A549 (cell line): ENCODE data around the gene WNT3A. TPM values are rescaled to one million over a fixed set of nuclear protein-coding genes. Genes with fewer than 3 reads are reported as not detected.

Source experiments
- BHLHE40 ChIP-seq: IDR thresholded peaks from 2 replicates; pipeline ENCODE4 v1.6.1; 2012; ENCODE audit warnings: low read depth, low read length, inconsistent platforms
- CBX2 ChIP-seq: fragments of 200-600 bp; sonication (generic); IDR thresholded peaks from 2 replicates; pipeline ENCODE4 v1.6.1; 2016; ENCODE audit warnings: low read depth, mild to moderate bottlenecking, borderline replicate concordance
- CEBPB ChIP-seq, 2 experiments: fragments of >200 bp in 1 of 2; sonication (Bioruptor Twin) in 1 of 2; formaldehyde crosslinking in 1 of 2; IDR thresholded peaks; 2 replicates each; pipeline ENCODE4 v1.6.1; 2012 to 2016
- EHMT2 ChIP-seq: fragments of 200-600 bp; sonication (generic); IDR thresholded peaks from 2 replicates; pipeline ENCODE4 v1.6.1; 2016; ENCODE audit warnings: antibody characterized with exemption, low read depth, mild to moderate bottlenecking, moderate library complexity
- FOSB ChIP-seq: fragments of 250-450 bp; sonication (Bioruptor Pico); IDR thresholded peaks from 2 replicates; pipeline ENCODE4 v1.5.0; 2020; ENCODE audit warnings: mild to moderate bottlenecking, moderate library complexity
- FOXS1 ChIP-seq: fragments of 250-450 bp; sonication (Bioruptor Pico); IDR thresholded peaks from 2 replicates; pipeline ENCODE4 v1.5.0; 2020; ENCODE audit warnings: mild to moderate bottlenecking, moderate library complexity
- HDAC2 ChIP-seq: fragments of 200-600 bp; sonication (generic); IDR thresholded peaks from 2 replicates; pipeline ENCODE4 v1.6.1; 2016
- HOXB13 ChIP-seq: fragments of 250-450 bp; sonication (Bioruptor Pico); IDR thresholded peaks from 2 replicates; pipeline ENCODE4 v1.5.0; 2020; ENCODE audit warnings: low read depth, mild to moderate bottlenecking, moderate library complexity
- HOXB5 ChIP-seq: fragments of 250-450 bp; sonication (Bioruptor Pico); IDR thresholded peaks from 2 replicates; pipeline ENCODE4 v1.5.0; 2020; ENCODE audit warnings: mild to moderate bottlenecking, moderate library complexity
- JUN ChIP-seq, 2 experiments: fragments of >200 bp; sonication (Bioruptor Twin); formaldehyde crosslinking; IDR thresholded peaks; 2 replicates in 1 of 2; 3 replicates in 1 of 2; pipeline ENCODE4 v1.6.1; 2016 to 2017
- JUNB ChIP-seq: fragments of >200 bp; sonication (Bioruptor Twin); formaldehyde crosslinking; IDR thresholded peaks from 2 replicates; pipeline ENCODE4 v1.6.1; 2016
- MAZ ChIP-seq: fragments of 150-350 bp; IDR thresholded peaks from 2 replicates; pipeline ENCODE4 v1.6.1; 2014; ENCODE audit warnings: antibody characterized with exemption, low read depth, low read length, borderline replicate concordance
- NPAS2 ChIP-seq: fragments of 250-450 bp; sonication (Bioruptor Pico); IDR thresholded peaks from 2 replicates; pipeline ENCODE4 v1.8.0; 2022; ENCODE audit warnings: mild to moderate bottlenecking, moderate library complexity, borderline replicate concordance
- NR3C1 ChIP-seq: fragments of >200 bp; sonication (Bioruptor Twin); formaldehyde crosslinking; IDR thresholded peaks from 3 replicates; pipeline ENCODE4 v1.6.1; 2017
- RARB ChIP-seq: fragments of 250-450 bp; sonication (Bioruptor Pico); IDR thresholded peaks from 2 replicates; pipeline ENCODE4 v1.8.0; 2021; ENCODE audit warnings: mild to moderate bottlenecking, moderate library complexity
- RFX5 ChIP-seq: fragments of 450-650 bp; IDR thresholded peaks from 2 replicates; pipeline ENCODE4 v1.7.1; 2014; ENCODE audit warnings: antibody characterized with exemption, mild to moderate bottlenecking, moderate library complexity
- RNF2 ChIP-seq: fragments of 200-600 bp; sonication (generic); IDR thresholded peaks from 2 replicates; pipeline ENCODE4 v1.6.1; 2016; ENCODE audit warnings: low read depth, mild to moderate bottlenecking, antibody characterized with exemption, moderate library complexity, borderline replicate concordance
- TFCP2L1 ChIP-seq: fragments of 250-450 bp; sonication (Bioruptor Pico); IDR thresholded peaks from 2 replicates; pipeline ENCODE4 v1.5.0; 2021; ENCODE audit warnings: mild to moderate bottlenecking
- TP53 ChIP-seq: fragments of 250-450 bp; sonication (Bioruptor Pico); IDR thresholded peaks from 2 replicates; pipeline ENCODE4 v1.5.0; 2021; ENCODE audit warnings: mild to moderate bottlenecking, moderate library complexity
- ZNF302 ChIP-seq: fragments of 250-450 bp; sonication (Bioruptor Pico); IDR thresholded peaks from 2 replicates; pipeline ENCODE4 v1.9.0; 2021; ENCODE audit warnings: inconsistent platforms, mild to moderate bottlenecking, moderate library complexity
- polyA plus RNA-seq, 4 experiments: library from polyadenylated mRNA; depleted of rRNA in 3 of 4; stranded (reverse); fragments of >200 nt; fragmentation: RNase III in 1 of 4; extraction: RNeasy Plus Mini Kit Qiagen cat#74134 plus additional on column Dnase treatment in 1 of 4; gene quantifications; 2 replicates in 3 of 4; 3 replicates in 1 of 4; pipeline ENCODE4 v1.2.3, GENCODE V29; 2011 to 2017
- TF ChIP-seq, protein P1 (sequence below): fragments of >200 bp; sonication (Bioruptor Twin); formaldehyde crosslinking; IDR thresholded peaks from 3 replicates; pipeline ENCODE4 v1.6.1; 2016
- TF ChIP-seq, protein P2 (sequence below): IDR thresholded peaks from 2 replicates; pipeline ENCODE4 v1.6.1; 2012
- TF ChIP-seq, protein P3 (sequence below): fragments of 450-650 bp; IDR thresholded peaks from 2 replicates; pipeline ENCODE4 v1.6.1; 2014; ENCODE audit warnings: antibody characterized with exemption
- TF ChIP-seq, protein P4 (sequence below): fragments of 250-450 bp; sonication (Bioruptor Pico); IDR thresholded peaks from 2 replicates; pipeline ENCODE4 v1.5.0; 2021; ENCODE audit warnings: mild to moderate bottlenecking, moderate library complexity, borderline replicate concordance

WNT3A gene
- polyA plus RNA-seq, 2 of the 4 experiments (the other 2 are of a cell fraction) = not detected

DNA sequence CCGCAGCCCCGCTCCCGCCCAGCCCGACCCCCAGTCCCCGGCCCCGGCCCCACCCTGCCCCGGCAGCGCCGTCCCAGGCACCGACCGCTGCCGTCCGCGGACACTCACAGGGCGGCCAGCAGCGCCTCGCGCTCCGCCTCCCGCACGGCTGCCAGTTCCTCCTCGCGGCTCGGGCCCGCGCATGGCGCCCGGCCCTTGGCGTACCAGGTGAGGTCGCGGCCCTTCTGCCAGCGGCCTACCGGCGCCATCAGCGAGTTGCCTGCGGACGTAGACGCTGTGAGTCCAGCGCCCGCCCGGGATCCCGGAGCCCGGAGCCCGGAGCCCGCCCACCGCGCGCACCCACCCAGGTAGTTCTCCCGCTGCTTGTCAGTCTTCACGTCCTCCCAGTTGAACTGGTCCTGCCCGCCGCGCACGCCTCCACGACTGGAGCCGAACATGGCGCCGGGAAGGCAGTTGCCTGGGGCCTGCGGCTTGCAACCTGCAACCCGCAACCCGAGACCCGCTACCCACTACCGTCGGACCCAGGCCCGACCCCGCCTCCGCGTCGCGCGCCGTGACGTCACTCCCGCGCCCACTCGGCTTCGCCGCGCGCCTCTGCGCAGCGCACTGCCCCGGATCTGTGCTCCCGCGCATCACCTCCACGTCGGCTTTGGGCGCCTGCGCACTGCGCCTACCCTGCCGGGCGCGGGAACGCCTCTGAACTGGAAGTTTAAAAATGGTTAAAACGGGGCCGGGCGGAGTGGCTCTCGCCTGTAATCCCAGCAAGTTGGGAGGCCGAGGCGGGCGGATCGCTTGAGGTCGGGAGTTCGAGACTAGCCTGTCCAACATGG is 96.2 kb downstream of the WNT3A start, which contains the start of gene C1orf35 (continued):
- TF ChIP-seq RARB (CRISPR knock-in tag) (no peak), RNF2 (no peak), RFX5 (peak; percentile 55; the same call in 1 of the 2 replicates), HOXB13 (CRISPR knock-in tag) (no peak), HDAC2 (no peak), FOSB (no peak), NPAS2 (CRISPR knock-in tag) (no peak), TP53 (CRISPR knock-in tag) (no peak), CBX2 (no peak), ZNF302 (CRISPR knock-in tag) (no peak), JUN (IDR thresholded peaks at IDR 0.05) (peak; percentile 64 to 87; a peak in 2 of 5 replicates), JUNB (no peak), FOXS1 (CRISPR knock-in tag) (no peak), MAZ (no peak), TFCP2L1 (CRISPR knock-in tag) (peak; percentile 90; the same call in 1 of the 2 replicates), HOXB5 (CRISPR knock-in tag) (no peak), BHLHE40 (no peak), CEBPB (IDR thresholded peaks at IDR 0.05) (no peak), NR3C1 (no peak), EHMT2 (no peak)
- TF ChIP-seq, protein P1, sequence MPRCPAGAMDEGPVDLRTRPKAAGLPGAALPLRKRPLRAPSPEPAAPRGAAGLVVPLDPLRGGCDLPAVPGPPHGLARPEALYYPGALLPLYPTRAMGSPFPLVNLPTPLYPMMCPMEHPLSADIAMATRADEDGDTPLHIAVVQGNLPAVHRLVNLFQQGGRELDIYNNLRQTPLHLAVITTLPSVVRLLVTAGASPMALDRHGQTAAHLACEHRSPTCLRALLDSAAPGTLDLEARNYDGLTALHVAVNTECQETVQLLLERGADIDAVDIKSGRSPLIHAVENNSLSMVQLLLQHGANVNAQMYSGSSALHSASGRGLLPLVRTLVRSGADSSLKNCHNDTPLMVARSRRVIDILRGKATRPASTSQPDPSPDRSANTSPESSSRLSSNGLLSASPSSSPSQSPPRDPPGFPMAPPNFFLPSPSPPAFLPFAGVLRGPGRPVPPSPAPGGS = peak; percentile 53; the same call in 1 of the 3 replicates
- TF ChIP-seq, protein P2, sequence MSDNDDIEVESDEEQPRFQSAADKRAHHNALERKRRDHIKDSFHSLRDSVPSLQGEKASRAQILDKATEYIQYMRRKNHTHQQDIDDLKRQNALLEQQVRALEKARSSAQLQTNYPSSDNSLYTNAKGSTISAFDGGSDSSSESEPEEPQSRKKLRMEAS = peak; percentile 94
- TF ChIP-seq, protein P3, sequence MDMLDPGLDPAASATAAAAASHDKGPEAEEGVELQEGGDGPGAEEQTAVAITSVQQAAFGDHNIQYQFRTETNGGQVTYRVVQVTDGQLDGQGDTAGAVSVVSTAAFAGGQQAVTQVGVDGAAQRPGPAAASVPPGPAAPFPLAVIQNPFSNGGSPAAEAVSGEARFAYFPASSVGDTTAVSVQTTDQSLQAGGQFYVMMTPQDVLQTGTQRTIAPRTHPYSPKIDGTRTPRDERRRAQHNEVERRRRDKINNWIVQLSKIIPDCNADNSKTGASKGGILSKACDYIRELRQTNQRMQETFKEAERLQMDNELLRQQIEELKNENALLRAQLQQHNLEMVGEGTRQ = no peak
- TF ChIP-seq, protein P4, sequence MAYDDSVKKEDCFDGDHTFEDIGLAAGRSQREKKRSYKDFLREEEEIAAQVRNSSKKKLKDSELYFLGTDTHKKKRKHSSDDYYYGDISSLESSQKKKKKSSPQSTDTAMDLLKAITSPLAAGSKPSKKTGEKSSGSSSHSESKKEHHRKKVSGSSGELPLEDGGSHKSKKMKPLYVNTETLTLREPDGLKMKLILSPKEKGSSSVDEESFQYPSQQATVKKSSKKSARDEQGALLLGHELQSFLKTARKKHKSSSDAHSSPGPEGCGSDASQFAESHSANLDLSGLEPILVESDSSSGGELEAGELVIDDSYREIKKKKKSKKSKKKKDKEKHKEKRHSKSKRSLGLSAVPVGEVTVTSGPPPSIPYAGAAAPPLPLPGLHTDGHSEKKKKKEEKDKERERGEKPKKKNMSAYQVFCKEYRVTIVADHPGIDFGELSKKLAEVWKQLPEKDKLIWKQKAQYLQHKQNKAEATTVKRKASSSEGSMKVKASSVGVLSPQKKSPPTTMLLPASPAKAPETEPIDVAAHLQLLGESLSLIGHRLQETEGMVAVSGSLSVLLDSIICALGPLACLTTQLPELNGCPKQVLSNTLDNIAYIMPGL (CRISPR knock-in tag) = no peak
